ENCODE data around the gene RASA3.
"Not testable (repeated sequence)": the region's sequence is repeated elsewhere in the genome, so short reads cannot be mapped to it uniquely, and the experiment has no call there.

The RASA3 gene

GRCh38 chr13:114155926-114156883 is 23.8 kb upstream of the RASA3 start:
- no peak for DNase-seq (ENCODE audit: low spot score)

GRCh38 chr13:114155320-114155719 is 22.9 kb upstream of the RASA3 start:
- DNase-seq (ENCODE audit: low spot score) = no peak

GRCh38 chr13:114154476-114154875 is 22.1 kb upstream of the RASA3 start:
- DNase-seq (ENCODE audit: low spot score) = no peak

GRCh38 chr13:114153485-114154080 is 21.2 kb upstream of the RASA3 start:
- DNase-seq (ENCODE audit: low spot score) = no peak

- DNase-seq (ENCODE audit: low spot score) = no peak
Observed at GRCh38 chr13:114152831-114153371, 20.5 kb upstream of the RASA3 start.

- DNase-seq (ENCODE audit: low spot score) = no peak
Observed at GRCh38 chr13:114152285-114152645, 19.8 kb upstream of the RASA3 start.

- DNase-seq (ENCODE audit: low spot score) = peak; percentile 73
Observed at GRCh38 chr13:114151565-114152284, 19.3 kb upstream of the RASA3 start.

GRCh38 chr13:114151031-114151430 is 18.6 kb upstream of the RASA3 start:
- no peak for DNase-seq (ENCODE audit: low spot score)

- DNase-seq (ENCODE audit: low spot score) = no peak
Observed at GRCh38 chr13:114149774-114150740, 17.6 kb upstream of the RASA3 start.

GRCh38 chr13:114148886-114149285 is 16.5 kb upstream of the RASA3 start:
- DNase-seq (ENCODE audit: low spot score) = not testable (repeated sequence)

GRCh38 chr13:114148521-114148855 is 16.1 kb upstream of the RASA3 start:
- peak; percentile 94 for DNase-seq (ENCODE audit: low spot score)

GRCh38 chr13:114147803-114148520 is 15.5 kb upstream of the RASA3 start:
- DNase-seq (ENCODE audit: low spot score) = no peak

- DNase-seq (ENCODE audit: low spot score) = no peak
Observed at GRCh38 chr13:114146629-114147028, 14.2 kb upstream of the RASA3 start.

GRCh38 chr13:114146173-114146572 is 13.8 kb upstream of the RASA3 start:
- DNase-seq (ENCODE audit: low spot score) = no peak

- no peak for DNase-seq (ENCODE audit: low spot score)
Observed at GRCh38 chr13:114145722-114146121, 13.3 kb upstream of the RASA3 start.

- no peak for DNase-seq (ENCODE audit: low spot score)
Observed at GRCh38 chr13:114145256-114145655, 12.8 kb upstream of the RASA3 start.

GRCh38 chr13:114144606-114145244 is 12.3 kb upstream of the RASA3 start:
- DNase-seq (ENCODE audit: low spot score) = no peak

GRCh38 chr13:114143806-114144605 is 11.6 kb upstream of the RASA3 start:
- DNase-seq (ENCODE audit: low spot score) = peak; percentile 46
